ENCODE results near the gene ABTB2. TPM values are rescaled to one million over a fixed set of nuclear protein-coding genes. Genes with fewer than 3 reads are reported as not detected.

The ABTB2 gene
- total RNA-seq, 2 donors from 2014 or later = 5.8 to 11.1 TPM

GRCh38 chr11:34351687-34352469 is 5.9 kb downstream of the ABTB2 start:
- Histone ChIP-seq H3K9me3 (no peaks in the 10 kb centered on the region), H3K27ac (no peak overlapping the region), H3K36me3 (no peaks in the 10 kb centered on the region), H3K4me1 (peaks cover 10% of the 10 kb centered on the region), H3K27me3 (peaks cover 9% of the 10 kb centered on the region), H3K4me3 (no peak overlapping the region), H3K9ac (ENCODE audit: low read depth in 2 of 2, low read length in 2 of 2) (no peak overlapping the region)
- no peak for TF ChIP-seq CTCF (IDR thresholded peaks at IDR 0.05)
- DNase-seq = no peak
- intact Hi-C loops (cut with DNase I) = no loop called here

GRCh38 chr11:34351051-34351450 is 6.8 kb downstream of the ABTB2 start:
- Histone ChIP-seq H3K9me3 (no peaks in the 10 kb centered on the region), H3K27ac (no peak overlapping the region), H3K4me1 (peaks cover 4% of the 10 kb centered on the region), H3K36me3 (no peaks in the 10 kb centered on the region), H3K4me3 (no peak overlapping the region), H3K27me3 (peaks cover 3% of the 10 kb centered on the region), H3K9ac (ENCODE audit: low read depth in 2 of 2, low read length in 2 of 2) (no peak overlapping the region)
- TF ChIP-seq CTCF (IDR thresholded peaks at IDR 0.05) = no peak
- DNase-seq = no peak
- intact Hi-C loops (cut with DNase I) = no loop called here

GRCh38 chr11:34349882-34350281 is 7.9 kb downstream of the ABTB2 start:
- Histone ChIP-seq H3K4me1 (no peaks in the 10 kb centered on the region), H3K9ac (ENCODE audit: low read depth in 2 of 2, low read length in 2 of 2) (no peak overlapping the region), H3K4me3 (no peak overlapping the region), H3K27ac (no peak overlapping the region), H3K36me3 (no peaks in the 10 kb centered on the region), H3K27me3 (no peaks in the 10 kb centered on the region), H3K9me3 (no peaks in the 10 kb centered on the region)
- DNase-seq = no peak
- TF ChIP-seq CTCF (IDR thresholded peaks at IDR 0.05) = no peak
- intact Hi-C loops (cut with DNase I) = no loop called here

GRCh38 chr11:34348919-34349318 is 8.9 kb downstream of the ABTB2 start:
- Histone ChIP-seq H3K4me3 (no peak overlapping the region), H3K9me3 (no peaks in the 10 kb centered on the region), H3K9ac (ENCODE audit: low read depth in 2 of 2, low read length in 2 of 2) (no peak overlapping the region), H3K36me3 (no peaks in the 10 kb centered on the region), H3K27ac (no peak overlapping the region), H3K27me3 (no peaks in the 10 kb centered on the region), H3K4me1 (no peaks in the 10 kb centered on the region)
- no peak for DNase-seq
- TF ChIP-seq CTCF (IDR thresholded peaks at IDR 0.05) = no peak
- intact Hi-C loops (cut with DNase I) = no loop called here

- intact Hi-C loops (cut with DNase I) = no loop called here
- H3K36me3 ChIP-seq = no peaks in the 10 kb centered on the region
- no peaks in the 10 kb centered on the region for H3K4me1 ChIP-seq
- no peak overlapping the region for H3K4me3 ChIP-seq
- no peak overlapping the region for H3K9ac ChIP-seq (ENCODE audit: low read depth in 2 of 2, low read length in 2 of 2)
- no peaks in the 10 kb centered on the region for H3K27me3 ChIP-seq
- DNase-seq = no peak
- TF ChIP-seq CTCF (IDR thresholded peaks at IDR 0.05) = no peak
- H3K9me3 ChIP-seq = no peaks in the 10 kb centered on the region
- H3K27ac ChIP-seq = no peak overlapping the region
Measured at GRCh38 chr11:34348096-34348495, 9.7 kb downstream of the ABTB2 start.
